Trophoblast cell (in vitro differentiated cells and primary cell): ENCODE results near the gene RGS5.

Source experiments
- DNase-seq, 2 donors: peaks; one replicate each; pipeline ENCODE4 v3.0.0-alpha.2; 2016
- H2AFZ ChIP-seq: 2 replicates; pipeline ENCODE4 v1.6.1; 2013; ENCODE audit warnings: low read length, moderate library complexity, mild to moderate bottlenecking; ENCODE audit not compliant: insufficient read depth, poor library complexity
- H2AK5ac ChIP-seq: 2 replicates; pipeline ENCODE4 v1.6.1; 2013; ENCODE audit warnings: mild to moderate bottlenecking, low read length
- H2BK120ac ChIP-seq: 2 replicates; pipeline ENCODE4 v1.6.1; 2013; ENCODE audit warnings: low read length, mild to moderate bottlenecking, moderate library complexity; ENCODE audit not compliant: insufficient read depth, poor library complexity
- H2BK12ac ChIP-seq: 2 replicates; pipeline ENCODE4 v1.6.1; 2013; ENCODE audit warnings: mild to moderate bottlenecking, low read length, moderate library complexity
- H2BK5ac ChIP-seq: 2 replicates; pipeline ENCODE4 v1.6.1; 2013; ENCODE audit warnings: low read length, low read depth, moderate library complexity, mild to moderate bottlenecking; ENCODE audit not compliant: poor library complexity
- H3K14ac ChIP-seq: 2 replicates; pipeline ENCODE4 v1.6.1; 2013; ENCODE audit warnings: mild to moderate bottlenecking, low read length
- H3K18ac ChIP-seq: 2 replicates; pipeline ENCODE4 v1.6.1; 2013; ENCODE audit warnings: mild to moderate bottlenecking, low read length
- H3K23ac ChIP-seq: 2 replicates; pipeline ENCODE4 v1.6.1; 2013; ENCODE audit warnings: low read length
- H3K27ac ChIP-seq: 2 replicates; pipeline ENCODE4 v1.5.1; 2013; ENCODE audit warnings: low read depth, mild to moderate bottlenecking, inconsistent platforms, low read length, moderate library complexity
- H3K27me3 ChIP-seq: 2 replicates; pipeline ENCODE4 v1.6.1; 2013; ENCODE audit warnings: inconsistent platforms, mild to moderate bottlenecking, low read length, moderate library complexity; ENCODE audit not compliant: insufficient read depth
- H3K36me3 ChIP-seq, 2 experiments: 1 replicate in 1 of 2; 2 replicates in 1 of 2; pipeline ENCODE4 v1.6.1; 2013; ENCODE audit warnings: low read length in 2 of 2, mild to moderate bottlenecking in 2 of 2, moderate library complexity in 1 of 2; ENCODE audit not compliant: insufficient read depth in 2 of 2, control insufficient read depth in 1 of 2
- H3K4ac ChIP-seq: 2 replicates; pipeline ENCODE4 v1.6.1; 2013; ENCODE audit warnings: low read depth, mild to moderate bottlenecking, low read length, moderate library complexity
- H3K4me1 ChIP-seq, 2 experiments: 1 replicate in 1 of 2; 2 replicates in 1 of 2; pipeline ENCODE4 v1.6.1; 2013; ENCODE audit warnings: low read length in 2 of 2, mild to moderate bottlenecking in 2 of 2, moderate library complexity in 1 of 2; ENCODE audit not compliant: insufficient read depth in 2 of 2, control insufficient read depth in 1 of 2
- H3K4me2 ChIP-seq: 2 replicates; pipeline ENCODE4 v1.6.1; 2013; ENCODE audit warnings: inconsistent platforms, mild to moderate bottlenecking, low read length, moderate library complexity
- H3K4me3 ChIP-seq: 2 replicates; pipeline ENCODE4 v1.5.1; 2013; ENCODE audit warnings: mild to moderate bottlenecking, low read depth, low read length, inconsistent platforms
- H3K79me1 ChIP-seq: one replicate; pipeline ENCODE4 v1.6.1; 2013; ENCODE audit warnings: low read length
- H3K79me2 ChIP-seq: 2 replicates; pipeline ENCODE4 v1.6.1; 2013; ENCODE audit warnings: low read length, mild to moderate bottlenecking; ENCODE audit not compliant: control insufficient read depth, insufficient read depth, poor library complexity
- H3K9ac ChIP-seq: 2 replicates; pipeline ENCODE4 v1.6.1; 2013; ENCODE audit warnings: mild to moderate bottlenecking, low read length
- H3K9me3 ChIP-seq: 2 replicates; pipeline ENCODE4 v1.6.1; 2013; ENCODE audit warnings: low read depth, mild to moderate bottlenecking, control low read depth, inconsistent platforms, low read length; ENCODE audit not compliant: insufficient read depth
- H4K12ac ChIP-seq: 2 replicates; pipeline ENCODE4 v1.6.1; 2013; ENCODE audit warnings: low read depth, mild to moderate bottlenecking, low read length, moderate library complexity
- H4K8ac ChIP-seq: 2 replicates; pipeline ENCODE4 v1.6.1; 2013; ENCODE audit warnings: low read depth, mild to moderate bottlenecking, low read length, moderate library complexity
- H4K91ac ChIP-seq: one replicate; pipeline ENCODE4 v1.6.1; 2013; ENCODE audit warnings: low read depth, mild to moderate bottlenecking, low read length, moderate library complexity
- WGBS: extraction: QIAGEN DNeasy Blood & Tissue Kit; methylation state at CpG from one replicate; pipeline ENCODE4 v1.1.7; 2013; ENCODE audit warnings: missing lambda C conversion rate; ENCODE audit not compliant: insufficient read length, insufficient coverage; ENCODE audit errors: extremely low coverage; 5-methylcytosine and 5-hydroxymethylcytosine counted together

The RGS5 gene

DNA sequence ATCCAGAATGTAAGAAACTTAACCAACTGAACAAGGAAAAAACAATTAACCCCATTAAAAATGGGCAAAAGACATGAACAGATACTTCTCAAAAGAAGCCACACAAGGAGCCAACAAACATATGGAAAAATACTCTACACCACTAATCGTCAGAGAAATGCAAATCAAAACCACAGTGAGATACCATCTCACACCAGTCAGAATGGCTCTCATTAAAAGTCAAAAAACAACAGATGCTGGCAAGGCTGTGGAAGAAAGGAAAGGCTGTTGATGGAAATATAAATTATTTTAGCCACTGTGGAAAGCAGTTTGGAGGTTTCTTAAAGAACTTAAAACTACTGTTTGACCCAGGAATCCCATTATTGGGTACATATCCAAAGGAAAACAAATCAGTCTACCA is 82.3 kb downstream of the RGS5 start:
- Histone ChIP-seq H4K12ac (no peak overlapping the region), H3K27me3 (no peaks in the 10 kb centered on the region), H3K14ac (no peak overlapping the region), H3K23ac (no peak overlapping the region), H3K4me2 (no peak overlapping the region), H3K27ac (no peak overlapping the region), H3K4ac (no peak overlapping the region), H3K9ac (no peak overlapping the region), H2BK120ac (no peak overlapping the region), H3K79me1 (no peaks in the 10 kb centered on the region), H3K9me3 (no peaks in the 10 kb centered on the region), H2AFZ (no peak overlapping the region), H2BK12ac (no peak overlapping the region), H3K4me3 (no peak overlapping the region), H4K8ac (no peak overlapping the region), H4K91ac (no peak overlapping the region), H2AK5ac (no peak overlapping the region), H3K79me2 (no peaks in the 10 kb centered on the region), H2BK5ac (no peak overlapping the region), H3K18ac (no peak overlapping the region), H3K4me1 (no peaks in the 10 kb centered on the region), H3K36me3 (no peaks in the 10 kb centered on the region)
- WGBS = no CpG with 5 or more reads among the region's 1 CpG
- no peak for DNase-seq

DNA sequence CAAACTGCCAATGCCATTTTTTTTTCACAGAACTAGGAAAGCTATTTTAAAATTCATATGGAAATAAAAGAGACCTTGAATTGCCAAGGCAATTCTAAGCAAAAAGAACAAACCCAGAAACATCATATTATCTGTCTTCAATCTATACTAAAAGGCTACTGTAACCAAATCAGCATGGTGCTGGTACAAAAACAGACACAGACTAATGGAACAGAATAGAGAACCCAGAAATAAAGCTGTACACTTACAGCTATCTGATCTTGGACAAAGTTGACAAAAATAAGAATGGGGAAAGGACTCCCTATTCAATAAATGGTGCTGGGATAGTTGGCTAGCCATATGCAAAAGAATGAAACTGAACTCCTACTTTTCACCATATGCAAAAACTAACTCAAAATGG is 83.0 kb downstream of the RGS5 start:
- H4K8ac ChIP-seq = no peak overlapping the region
- no peak overlapping the region for H3K4ac ChIP-seq
- no peak overlapping the region for H2BK12ac ChIP-seq
- H3K18ac ChIP-seq = no peak overlapping the region
- no peak overlapping the region for H2AFZ ChIP-seq
- no peaks in the 10 kb centered on the region for H3K9me3 ChIP-seq
- no peak overlapping the region for H3K23ac ChIP-seq
- no peak overlapping the region for H3K4me3 ChIP-seq
- no peaks in the 10 kb centered on the region for H3K4me1 ChIP-seq
- H2BK120ac ChIP-seq = no peak overlapping the region
- no peak overlapping the region for H3K14ac ChIP-seq
- no peak overlapping the region for H3K4me2 ChIP-seq
- H4K12ac ChIP-seq = no peak overlapping the region
- H3K27me3 ChIP-seq = no peaks in the 10 kb centered on the region
- H3K36me3 ChIP-seq = no peaks in the 10 kb centered on the region
- no peaks in the 10 kb centered on the region for H3K79me1 ChIP-seq
- H4K91ac ChIP-seq = no peak overlapping the region
- no peak overlapping the region for H3K27ac ChIP-seq
- no peak for DNase-seq
- no peak overlapping the region for H2BK5ac ChIP-seq
- H3K9ac ChIP-seq = no peak overlapping the region
- no peaks in the 10 kb centered on the region for H3K79me2 ChIP-seq
- H2AK5ac ChIP-seq = no peak overlapping the region

DNA sequence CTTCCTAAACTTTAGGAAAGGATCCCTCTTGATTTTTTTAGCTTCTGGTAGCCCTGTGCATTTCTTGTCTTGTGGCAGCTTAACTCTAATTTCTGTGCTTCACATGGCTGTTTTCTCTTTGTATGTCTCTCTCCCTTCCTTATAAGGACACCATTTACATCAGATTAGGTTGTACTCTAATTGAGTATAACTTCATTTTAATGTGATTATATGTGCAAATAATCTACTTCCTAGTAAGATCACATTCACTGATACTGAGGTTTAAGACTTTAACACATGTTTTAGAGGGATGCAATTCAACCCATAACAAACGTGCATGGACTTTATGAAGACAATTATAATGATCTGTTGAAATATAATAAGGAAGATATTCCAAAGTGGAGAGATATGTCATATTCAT is 86.8 kb downstream of the RGS5 start:
- no peak overlapping the region for H4K12ac ChIP-seq
- no peaks in the 10 kb centered on the region for H3K79me2 ChIP-seq
- H3K23ac ChIP-seq = no peak overlapping the region
- no peaks in the 10 kb centered on the region for H3K36me3 ChIP-seq
- no peak overlapping the region for H3K4me2 ChIP-seq
- no peak overlapping the region for H3K4me3 ChIP-seq
- H4K91ac ChIP-seq = no peak overlapping the region
- no peak overlapping the region for H3K4ac ChIP-seq
- no peak overlapping the region for H2BK5ac ChIP-seq
- H3K9ac ChIP-seq = no peak overlapping the region
- WGBS = no CpG with 5 or more reads among the region's 1 CpG
- H3K79me1 ChIP-seq = no peaks in the 10 kb centered on the region
- H3K4me1 ChIP-seq = no peaks in the 10 kb centered on the region
- H3K14ac ChIP-seq = no peak overlapping the region
- no peak overlapping the region for H2BK12ac ChIP-seq
- no peak overlapping the region for H2AFZ ChIP-seq
- H4K8ac ChIP-seq = no peak overlapping the region
- no peak for DNase-seq
- no peak overlapping the region for H3K27ac ChIP-seq
- H2BK120ac ChIP-seq = no peak overlapping the region
- no peak overlapping the region for H2AK5ac ChIP-seq
- H3K9me3 ChIP-seq = no peaks in the 10 kb centered on the region
- no peaks in the 10 kb centered on the region for H3K27me3 ChIP-seq
- H3K18ac ChIP-seq = no peak overlapping the region

DNA sequence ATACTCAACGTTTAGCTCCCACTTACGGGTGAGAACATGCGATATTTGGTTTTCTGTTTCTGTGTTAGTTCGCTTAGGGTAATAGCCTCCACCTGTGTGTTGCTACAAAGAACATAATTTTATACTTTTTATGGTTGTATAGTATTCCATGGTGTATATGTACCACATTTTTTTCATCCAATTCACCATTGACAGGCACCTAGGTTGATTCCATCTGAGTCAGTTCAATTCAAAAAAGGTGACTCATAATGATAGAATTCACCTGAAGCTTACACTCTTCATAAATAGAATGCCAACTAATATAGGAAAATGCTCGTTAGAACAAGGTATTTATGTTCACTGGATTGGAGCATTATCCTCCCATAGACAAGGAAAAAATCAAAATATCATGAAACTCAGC is 95.1 kb downstream of the RGS5 start:
- no peak overlapping the region for H2AK5ac ChIP-seq
- H3K4me2 ChIP-seq = no peak overlapping the region
- H3K23ac ChIP-seq = no peak overlapping the region
- H2BK120ac ChIP-seq = no peak overlapping the region
- no peak overlapping the region for H2BK12ac ChIP-seq
- no peak overlapping the region for H2AFZ ChIP-seq
- no peak for DNase-seq
- H3K79me1 ChIP-seq = no peaks in the 10 kb centered on the region
- H4K8ac ChIP-seq = no peak overlapping the region
- WGBS = no CpG with 5 or more reads among the region's 5 CpGs
- H3K9ac ChIP-seq = no peak overlapping the region
- H2BK5ac ChIP-seq = no peak overlapping the region
- H3K14ac ChIP-seq = no peak overlapping the region
- H3K27ac ChIP-seq = no peak overlapping the region
- H3K4ac ChIP-seq = no peak overlapping the region
- H4K91ac ChIP-seq = no peak overlapping the region
- H3K4me1 ChIP-seq = no peaks in the 10 kb centered on the region
- no peaks in the 10 kb centered on the region for H3K79me2 ChIP-seq
- H4K12ac ChIP-seq = no peak overlapping the region
- H3K27me3 ChIP-seq = no peaks in the 10 kb centered on the region
- no peaks in the 10 kb centered on the region for H3K36me3 ChIP-seq
- no peak overlapping the region for H3K4me3 ChIP-seq
- peaks cover 2% of the 10 kb centered on the region for H3K9me3 ChIP-seq
- no peak overlapping the region for H3K18ac ChIP-seq
